ENCODE results near the gene C2orf81. TPM values are rescaled to one million over a fixed set of nuclear protein-coding genes. Genes with fewer than 3 reads are reported as not detected.
"Not testable (repeated sequence)": the region's sequence is repeated elsewhere in the genome, so short reads cannot be mapped to it uniquely, and the experiment has no call there.

The C2orf81 gene
- total RNA-seq, 1 donor from 2014 or later = under 0.01 TPM

DNA sequence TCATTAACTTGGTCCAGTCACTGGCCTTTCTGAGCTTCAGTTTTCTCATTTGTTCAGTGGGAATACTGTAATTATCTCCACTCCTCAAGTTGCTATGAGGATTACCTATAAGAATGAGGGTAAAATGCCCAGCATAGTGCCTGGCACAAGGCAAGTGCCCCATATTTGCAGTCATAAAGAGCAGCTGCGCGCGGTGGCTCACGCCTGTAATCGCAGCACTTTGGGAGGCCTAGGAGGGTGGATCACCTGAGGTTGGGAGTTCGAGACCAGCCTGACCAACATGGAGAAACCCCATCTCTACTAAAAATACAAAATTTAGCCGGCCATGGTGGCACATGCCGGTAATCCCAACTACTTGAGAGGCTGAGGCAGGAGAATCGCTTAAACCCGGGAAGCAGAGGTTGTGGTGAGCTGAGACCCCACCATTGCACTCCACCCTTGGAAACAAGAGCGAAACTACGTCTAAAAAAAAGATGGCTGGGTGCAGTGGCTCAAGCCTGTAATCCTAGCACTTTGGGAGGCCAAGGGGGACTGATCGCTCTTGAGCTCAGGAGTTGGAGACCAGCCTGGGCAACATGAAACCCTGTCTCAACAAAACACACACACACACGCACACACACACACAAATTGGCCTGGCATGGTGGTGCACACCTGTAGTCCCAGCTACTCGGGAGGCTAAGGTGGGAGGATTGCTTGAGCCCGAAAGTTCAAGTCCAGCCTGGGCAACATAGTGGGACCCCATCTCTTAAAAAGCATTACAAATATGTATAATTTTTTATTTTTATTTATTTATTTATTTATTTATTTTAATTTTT lies 21.3 kb upstream of the C2orf81 start:
- not testable (repeated sequence) for DNase-seq (ENCODE audit: low read depth in 2 of 2)

DNA sequence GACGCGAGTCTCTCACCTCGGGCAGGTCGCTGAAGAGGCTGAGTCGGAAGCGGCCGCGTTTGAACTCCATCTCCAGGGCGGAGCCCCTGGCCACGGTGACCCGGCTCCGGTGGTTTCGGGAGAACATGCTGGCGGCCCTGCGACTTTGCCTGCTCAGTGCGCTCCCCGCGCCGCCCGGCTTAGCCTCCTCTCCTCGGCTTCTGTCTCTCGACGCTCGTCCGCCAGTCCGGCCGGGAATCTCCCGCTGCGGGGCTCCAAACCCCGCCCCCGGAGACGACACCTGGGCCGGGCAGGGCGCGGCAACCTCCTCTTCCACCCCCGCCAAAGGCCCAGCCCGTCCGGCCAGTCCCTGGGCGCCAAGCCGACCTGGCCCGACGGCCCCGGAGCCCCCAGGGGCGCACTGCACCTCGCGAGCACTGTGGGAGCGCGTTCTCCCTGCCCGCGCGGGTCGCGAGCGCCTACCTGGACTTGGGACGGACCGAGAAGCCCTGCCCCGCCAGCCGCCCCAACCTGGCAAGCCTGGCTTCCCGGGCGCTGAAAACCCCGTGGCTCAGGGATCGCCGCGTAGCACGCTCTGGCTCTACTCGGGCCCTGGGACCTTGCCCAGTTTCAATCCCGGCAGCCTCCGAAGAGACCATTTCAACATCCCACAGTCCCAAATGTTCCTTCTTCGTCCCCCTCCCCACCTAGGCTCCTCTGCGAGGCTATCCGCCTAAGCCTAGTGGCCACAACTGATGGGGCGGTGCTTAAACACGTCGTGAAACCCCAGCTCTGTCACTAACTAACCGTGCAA lies 20.5 kb upstream of the C2orf81 start, which contains the start of gene RTKN:
TSS of gene RTKN (minus strand) at position 248 of the 793 bp plus-strand sequence. CDS start at position 127, 121 bp downstream.
- peak in 1 of 2 donors; percentile 38 for DNase-seq (ENCODE audit: low read depth in 2 of 2)

DNA sequence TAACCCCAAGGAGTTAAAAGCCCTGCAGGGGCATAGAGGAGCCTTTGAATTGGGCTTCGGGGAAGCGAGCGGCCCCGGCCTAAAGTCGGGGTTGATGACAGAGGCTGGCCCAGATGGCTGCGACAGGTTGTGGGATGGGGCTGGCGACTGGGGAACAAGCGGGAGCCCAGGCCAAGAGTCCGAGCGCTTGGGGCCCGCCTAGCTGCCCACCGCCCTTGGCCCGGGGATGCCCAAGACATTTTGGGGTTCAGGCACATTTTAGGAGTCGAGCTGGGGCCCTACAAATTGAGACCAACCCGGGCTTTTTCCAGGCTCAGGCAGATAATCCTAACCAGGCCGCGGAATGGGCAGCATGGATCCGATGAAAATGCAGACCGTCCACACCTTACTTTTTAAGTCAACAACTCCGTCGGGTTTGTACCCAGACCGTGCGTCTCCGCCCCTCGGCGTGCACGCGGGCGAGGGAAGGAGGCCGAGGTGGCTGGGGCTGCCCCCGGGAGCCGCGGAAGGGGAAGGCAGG lies 19.8 kb upstream of the C2orf81 start:
- DNase-seq (ENCODE audit: low read depth in 2 of 2) = no peak

DNA sequence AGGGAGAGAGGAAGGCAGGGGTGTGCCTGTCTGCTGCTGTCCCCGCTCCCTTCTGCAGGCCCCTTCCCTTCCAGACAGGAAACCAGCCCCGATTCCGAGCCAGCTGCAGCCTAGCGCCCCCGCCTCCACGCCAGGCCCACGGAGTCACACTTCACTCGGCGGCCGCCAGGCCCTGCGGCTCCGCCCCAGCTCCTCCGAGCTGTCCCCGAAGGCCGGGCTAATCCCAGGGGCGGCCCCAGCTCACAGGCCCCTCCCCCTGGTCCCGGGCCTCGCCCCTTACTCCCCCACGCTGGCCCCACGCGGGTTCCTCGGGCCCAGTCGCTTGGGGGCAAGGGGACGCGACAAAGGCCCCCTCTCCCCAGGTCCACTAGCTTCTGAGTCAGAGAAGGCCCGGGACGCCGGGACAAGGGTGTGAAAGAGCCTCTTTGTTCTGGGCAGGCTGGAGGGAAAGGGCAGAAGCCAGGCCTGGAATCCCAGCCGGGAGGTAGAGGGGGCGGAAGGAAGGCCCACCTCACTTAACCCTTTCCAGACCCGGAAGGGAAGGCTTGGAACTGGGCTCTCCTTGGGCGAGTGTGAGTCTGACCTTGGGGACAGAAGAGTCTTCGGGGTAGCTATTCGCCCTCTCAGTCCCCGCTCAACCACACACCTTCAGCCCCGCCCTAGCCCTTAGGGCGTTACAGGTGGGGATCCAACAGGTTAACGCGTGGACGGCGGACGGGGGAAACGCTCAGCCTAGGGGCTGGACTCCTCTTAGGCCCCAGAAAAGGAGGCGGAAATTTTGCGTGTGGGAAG lies 19.2 kb upstream of the C2orf81 start:
- peak; percentile 52 to 81 for DNase-seq (ENCODE audit: low read depth in 2 of 2)

DNA sequence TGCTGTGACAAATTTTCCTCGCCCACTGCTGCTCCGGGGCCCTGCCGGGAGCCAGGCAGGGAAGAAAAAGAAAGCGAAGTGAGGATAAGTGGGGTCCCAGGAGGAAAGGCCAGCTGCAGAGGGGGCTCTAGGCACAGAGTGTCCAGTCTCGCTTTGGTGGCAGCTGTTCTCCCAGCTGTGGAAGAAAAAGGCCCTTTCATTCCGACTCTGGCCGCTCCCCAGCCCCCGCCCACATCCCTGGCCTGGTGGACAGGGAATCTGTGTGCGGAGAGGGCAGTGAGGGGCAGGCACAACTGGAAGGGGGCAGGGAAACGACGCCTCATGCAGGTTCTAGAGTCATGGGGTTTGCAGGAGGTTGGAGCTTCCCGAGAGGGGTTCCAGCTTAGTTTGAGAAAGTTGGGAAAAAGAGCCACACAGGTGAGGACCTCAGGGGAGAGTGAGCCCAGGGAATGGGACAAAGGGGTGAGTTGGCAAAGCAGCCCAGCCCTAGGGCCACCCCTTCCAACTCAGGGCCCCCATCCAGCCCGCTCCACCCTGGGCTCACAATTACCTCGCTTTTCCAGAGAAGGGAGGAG lies 18.5 kb upstream of the C2orf81 start:
- DNase-seq (ENCODE audit: low read depth in 2 of 2) = peak in 1 of 2 donors; percentile 68

DNA sequence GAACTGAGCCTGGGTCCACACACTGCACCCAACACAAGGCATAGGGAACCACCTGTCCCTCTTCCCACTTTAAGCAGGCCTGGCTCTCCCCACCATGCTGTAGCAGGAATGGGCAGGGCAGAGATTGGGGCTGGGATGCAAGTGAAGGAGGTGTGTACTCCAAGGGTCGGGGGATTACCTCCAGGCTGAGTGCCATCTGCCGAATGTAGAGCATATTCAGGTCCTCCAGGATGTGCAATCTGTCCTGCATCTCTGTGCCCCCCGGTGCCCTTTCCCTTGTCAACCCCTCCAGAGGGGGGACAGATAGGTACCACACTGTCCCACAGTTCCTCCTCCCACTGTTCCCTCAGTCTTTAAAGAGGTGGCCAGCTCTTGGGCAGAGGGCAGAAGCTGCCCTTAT lies 18.0 kb upstream of the C2orf81 start:
- DNase-seq (ENCODE audit: low read depth in 2 of 2) = no peak

DNA sequence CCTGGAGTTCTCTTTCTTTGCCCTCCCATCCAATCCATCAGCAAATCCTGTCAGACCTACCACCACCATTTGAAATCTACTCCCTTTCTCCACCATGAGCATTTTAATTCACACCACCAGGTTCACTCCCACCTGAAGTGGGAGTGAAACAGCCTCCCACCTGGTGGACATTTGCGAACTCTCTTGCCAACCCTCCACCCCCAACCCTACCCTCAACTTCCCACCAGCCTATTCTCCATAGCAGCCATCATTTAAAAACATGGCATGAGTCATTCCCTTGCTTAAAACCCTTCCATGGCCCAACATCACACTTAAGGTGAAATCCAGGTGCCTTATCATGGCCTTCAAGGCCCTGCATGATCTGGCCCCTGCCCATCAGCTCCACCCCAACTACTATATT lies 16.8 kb upstream of the C2orf81 start:
- no peak for DNase-seq (ENCODE audit: low read depth in 2 of 2)

DNA sequence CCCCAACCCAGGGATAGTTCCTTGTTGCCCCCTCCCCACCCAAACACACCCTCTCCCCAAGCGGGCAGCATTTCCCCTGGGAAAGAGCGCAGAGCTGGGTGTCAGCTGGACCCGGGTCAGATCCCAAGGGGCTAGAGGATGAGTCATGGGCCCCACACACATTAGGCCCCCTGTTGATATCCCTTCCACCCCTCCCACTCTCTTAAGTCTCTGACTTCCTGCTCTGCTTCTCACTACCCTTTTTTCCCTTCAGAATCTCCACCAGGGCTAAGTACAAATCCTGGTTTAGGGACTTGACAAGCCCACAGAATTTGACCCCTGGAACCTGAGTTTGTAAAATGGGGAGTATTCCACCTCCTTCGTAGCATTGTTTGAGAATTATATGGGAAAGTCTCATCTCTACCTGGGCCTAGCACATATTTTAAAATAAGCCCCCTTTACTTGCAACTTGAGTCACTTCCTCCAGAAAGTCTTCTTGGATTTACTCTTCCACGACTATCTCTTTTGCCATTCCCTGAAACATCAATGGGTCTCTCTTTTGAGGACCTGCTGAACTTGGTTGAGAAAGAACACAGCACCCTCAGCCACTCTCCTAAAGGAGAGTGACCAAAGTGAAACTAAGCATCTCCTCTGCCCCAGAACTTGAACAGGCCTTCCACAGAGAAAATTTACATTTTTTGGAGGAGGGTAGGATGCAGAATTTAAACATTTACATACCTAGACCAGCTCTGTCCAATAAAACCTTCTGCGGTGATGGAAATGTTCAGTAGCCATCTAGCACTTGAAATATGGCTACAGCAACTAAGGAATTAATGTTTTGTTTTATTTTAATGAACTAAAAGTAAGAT lies 15.7 kb upstream of the C2orf81 start:
- no peak for DNase-seq (ENCODE audit: low read depth in 2 of 2)

DNA sequence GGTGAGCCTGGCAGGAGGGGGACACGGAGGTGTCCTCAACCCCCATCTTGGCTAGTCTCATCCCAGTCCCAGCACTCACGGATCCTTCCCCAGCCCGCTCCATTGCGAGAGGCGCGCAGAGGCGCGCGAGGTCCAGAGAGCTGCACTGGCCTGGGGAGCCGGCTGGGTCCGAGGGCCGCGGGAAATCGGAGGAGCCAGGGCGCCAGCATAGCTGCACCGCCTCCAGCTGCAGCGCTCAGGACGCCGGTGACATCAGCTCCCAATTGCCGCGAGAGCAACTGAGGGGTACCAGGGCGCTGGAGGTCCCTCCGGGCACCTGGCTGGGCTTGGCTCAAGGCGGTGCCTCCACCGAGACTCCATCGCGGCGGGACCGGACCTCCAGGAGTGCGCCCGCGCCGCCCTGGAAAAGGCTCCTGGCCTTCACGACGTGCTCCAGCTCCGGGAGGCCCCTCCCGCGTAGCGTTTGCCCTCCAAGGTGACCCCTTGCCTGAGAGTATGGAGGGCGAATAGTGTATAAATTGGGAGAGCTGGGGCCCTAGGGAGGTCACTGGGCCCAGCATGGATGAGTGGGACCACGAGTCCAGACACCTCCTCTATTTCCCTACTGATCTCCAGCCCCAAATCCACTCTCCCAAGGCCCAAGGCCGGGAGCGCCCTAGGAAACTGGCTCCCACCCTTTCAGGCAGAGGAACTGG lies 14.8 kb upstream of the C2orf81 start:
- DNase-seq (ENCODE audit: low read depth in 2 of 2) = no peak

DNA sequence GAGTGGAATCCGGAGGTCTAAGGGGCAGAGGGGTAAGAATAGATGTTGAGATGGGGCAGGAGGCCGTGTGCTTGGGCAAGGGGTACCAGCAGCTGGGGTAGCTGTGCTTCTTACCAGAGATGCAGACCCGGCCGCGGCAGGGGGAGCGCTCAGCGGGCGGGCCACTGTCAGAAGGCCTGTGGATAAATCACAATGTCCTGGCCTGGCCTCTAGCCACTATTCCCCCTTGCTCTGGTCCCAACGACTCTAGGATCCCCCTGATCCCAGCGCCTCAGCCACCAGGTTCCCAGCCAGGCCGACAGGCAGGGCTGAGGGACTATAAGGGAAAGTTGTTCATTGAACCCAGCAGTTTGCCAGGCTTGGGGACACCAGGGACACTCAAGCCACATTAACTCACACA lies 9.1 kb upstream of the C2orf81 start:
- no peak for DNase-seq (ENCODE audit: low read depth in 2 of 2)

DNA sequence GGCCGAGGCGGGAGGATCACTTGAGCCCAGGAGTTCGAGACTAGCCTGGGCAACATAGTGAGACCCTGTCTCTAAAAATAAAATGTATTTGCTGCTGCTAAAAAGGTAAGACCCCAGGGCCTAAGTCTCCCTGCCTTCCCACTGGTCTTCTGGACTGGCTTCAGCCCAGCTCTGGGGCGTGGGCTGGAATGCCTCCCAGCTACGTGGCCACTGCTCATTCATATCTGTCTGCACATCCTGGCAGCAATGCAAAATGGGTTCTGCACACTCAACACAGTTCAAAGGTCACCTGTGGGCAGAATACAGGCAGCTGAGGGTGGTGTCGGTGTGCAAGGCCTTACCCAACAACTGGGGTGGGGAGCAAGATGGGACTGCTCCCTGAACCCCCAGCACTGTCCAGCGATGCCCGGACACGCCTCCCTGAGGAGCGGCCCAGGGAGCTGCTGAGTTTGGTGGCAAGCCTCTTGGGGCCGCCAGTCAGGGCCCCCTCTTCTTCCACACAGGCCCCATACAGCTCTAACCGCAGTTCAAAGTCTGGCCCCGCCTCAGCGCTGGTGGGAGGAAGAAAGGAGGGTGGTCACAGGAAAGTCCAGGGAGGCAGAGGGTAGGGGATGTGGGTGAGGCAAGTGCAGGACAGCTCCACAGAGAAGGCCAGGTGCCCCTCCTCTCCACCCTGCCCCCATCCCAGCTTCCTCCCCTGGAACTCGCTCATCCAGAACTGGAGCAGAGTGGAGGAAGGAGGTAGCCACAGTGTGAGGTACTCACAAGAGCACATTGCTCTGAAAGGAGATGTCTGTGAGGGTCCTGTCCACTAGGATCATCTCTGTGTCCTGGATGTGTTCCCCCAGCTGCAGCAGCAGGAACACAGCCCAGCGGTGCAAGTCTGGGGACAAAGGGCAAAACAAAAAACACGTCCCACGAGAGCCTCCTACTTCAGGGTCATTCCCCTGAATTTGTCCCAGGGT lies 8.3 kb upstream of the C2orf81 start:
- no peak for DNase-seq (ENCODE audit: low read depth in 2 of 2)

DNA sequence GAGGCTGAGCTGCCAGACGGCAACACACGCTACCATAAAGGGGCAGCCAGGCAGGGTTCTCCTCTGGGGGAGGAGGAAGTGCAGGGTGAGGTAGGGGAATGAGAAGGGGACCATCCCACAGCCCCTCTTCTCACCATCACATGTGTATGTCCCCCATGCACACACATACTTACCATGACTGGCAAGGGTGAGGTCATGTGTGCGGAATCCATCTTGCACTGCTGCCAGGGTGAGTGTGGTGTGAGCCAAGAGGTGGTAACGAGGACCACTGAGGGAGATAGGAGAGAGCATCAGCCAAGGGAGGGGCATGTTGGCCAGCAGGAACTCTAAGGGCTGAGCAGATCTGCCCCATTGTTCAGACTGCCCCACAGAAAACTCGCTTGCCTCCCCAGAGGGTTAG lies 7.3 kb upstream of the C2orf81 start:
- no peak for DNase-seq (ENCODE audit: low read depth in 2 of 2)

DNA sequence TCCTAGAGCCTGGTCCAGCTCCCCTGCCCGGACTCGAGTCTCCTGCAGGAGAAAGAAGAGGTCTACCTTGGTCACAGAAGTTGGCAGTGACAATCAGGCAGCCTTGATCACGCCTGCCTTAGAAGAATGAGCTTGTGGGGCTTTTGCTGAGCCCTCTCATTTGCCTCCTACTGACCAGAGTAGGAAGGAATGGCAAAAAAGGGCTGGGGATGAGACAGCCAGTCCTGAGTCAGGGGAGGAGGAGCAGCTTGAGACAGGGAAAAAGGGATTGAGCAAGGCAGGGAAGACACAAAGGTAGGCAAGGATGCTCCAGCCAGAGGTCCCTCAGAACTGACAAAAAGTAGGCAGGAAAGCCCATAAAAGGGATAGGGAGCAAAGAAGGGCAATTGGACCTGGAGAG lies 6.1 kb upstream of the C2orf81 start:
- no peak for DNase-seq (ENCODE audit: low read depth in 2 of 2)

DNA sequence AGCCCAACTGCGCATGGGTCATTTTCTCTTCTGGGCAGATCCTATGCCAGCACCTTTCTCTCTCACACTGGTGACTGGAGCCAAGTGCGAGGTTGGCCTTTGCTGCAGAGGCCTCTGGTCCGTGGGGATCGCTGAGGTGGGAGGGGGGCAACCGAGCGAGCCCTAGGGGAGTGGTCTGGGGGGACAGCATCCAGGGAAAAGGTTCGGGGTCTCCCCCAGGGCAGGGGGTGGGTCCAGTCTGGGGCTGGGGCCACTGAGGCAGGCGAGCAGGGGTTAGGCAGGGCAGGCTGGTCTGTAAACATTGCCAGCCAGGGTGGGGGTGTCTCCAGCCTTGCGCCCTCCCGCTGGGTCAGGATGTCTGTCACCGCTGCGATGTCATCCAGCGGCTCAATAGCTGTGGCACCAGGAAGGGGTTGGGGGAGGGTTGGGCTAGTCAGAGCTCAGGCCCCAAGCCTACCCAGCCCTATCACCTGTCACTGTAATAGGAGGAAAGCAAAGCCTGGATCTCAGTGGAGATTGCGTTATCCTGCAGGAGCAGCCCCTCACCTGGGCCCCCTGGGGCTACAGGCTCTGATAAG lies 4.9 kb upstream of the C2orf81 start:
- no peak for DNase-seq (ENCODE audit: low read depth in 2 of 2)

DNA sequence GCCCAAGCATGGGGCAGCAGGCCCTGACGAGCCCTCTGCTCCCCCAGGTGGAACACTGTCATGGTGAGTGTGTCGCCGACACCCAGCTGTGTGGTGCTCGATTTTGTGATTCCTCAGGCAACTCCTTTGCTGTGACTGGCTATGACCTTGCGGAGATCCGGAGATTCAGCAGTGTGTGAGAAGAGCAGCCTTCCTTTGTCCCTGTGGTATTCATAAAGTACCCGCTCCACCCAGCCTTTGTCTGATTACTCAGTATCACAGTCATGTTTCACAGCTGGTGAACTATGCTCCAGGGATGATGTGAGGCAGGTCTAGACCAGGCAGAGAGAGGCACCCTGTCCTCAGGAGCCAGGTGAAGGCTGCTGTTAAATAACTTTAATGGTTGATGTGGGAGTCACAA lies 4.1 kb upstream of the C2orf81 start:
- DNase-seq (ENCODE audit: low read depth in 2 of 2) = no peak

DNA sequence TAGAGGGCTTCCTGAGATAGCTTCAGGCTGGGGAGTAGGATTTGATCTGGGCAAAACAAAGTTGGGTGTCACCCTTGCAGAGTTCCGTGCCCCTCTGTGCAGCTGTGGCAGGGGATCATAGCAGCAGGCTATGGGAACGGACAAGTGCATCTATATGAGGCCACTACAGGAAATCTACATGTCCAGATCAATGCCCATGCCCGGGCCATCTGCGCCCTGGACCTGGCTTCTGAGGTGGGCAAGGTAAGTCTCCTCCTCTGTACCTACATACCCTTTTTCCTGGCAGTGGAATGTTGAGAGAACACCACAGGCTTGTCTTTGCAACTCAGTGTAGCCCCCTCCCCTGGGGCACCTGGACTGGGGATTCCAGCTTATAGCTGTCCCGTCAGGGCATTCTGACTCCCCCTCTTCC lies 3.6 kb upstream of the C2orf81 start:
- no peak for DNase-seq (ENCODE audit: low read depth in 2 of 2)

DNA sequence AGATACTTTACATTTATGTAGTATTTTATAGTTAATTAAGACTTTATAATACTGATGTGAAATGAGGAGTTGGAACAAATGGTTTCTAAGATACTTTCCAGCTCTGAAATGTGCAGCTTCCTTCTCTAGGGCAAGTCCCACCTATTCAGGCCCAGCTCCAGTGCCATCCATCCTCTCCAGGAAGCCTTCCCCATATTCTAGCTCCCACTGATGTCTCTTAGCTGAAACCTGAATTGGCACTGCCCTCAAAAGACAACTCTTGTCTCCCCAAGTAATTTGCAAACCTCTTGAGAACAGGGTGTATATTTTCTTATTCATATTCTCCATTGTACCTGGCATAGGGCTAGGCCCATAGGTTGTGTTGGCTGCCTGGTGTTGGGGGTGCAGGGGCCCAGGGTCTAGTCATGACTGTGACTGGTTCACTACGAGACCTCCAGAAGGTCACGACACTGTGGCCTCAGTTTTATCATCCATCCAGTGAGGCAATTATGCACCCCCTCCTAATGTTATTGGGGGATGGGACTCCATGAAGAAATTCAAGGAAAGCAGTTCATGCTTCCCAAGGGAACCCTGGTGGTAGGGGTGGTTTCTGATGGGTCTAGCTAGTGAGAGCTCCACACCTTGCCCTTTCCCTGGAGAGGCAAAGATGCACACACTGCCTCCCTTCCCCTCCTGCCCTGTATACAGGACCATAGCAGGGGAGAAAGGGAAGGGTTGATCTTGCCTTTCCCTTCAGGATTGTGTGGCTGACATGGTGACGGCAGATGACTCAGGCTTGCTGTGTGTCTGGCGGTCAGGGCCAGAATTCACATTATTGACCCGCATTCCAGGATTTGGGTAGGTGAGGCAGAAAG lies 2.9 kb upstream of the C2orf81 start:
- DNase-seq (ENCODE audit: low read depth in 2 of 2) = no peak

Measured in lung microvascular endothelial cell (primary cell).